GM19395 (cell line): Measurements from ENCODE around the gene FBXL17.
A peak's percentile ranks its signal among the peaks of the same experiment; 100 is the strongest.
"Not testable (repeated sequence)": the region's sequence is repeated elsewhere in the genome, so short reads cannot be mapped to it uniquely, and the experiment has no call there.

Experiments
- ATAC-seq: cut with Tn5 transposase; IDR thresholded peaks from one replicate; pipeline ENCODE4 v1.9.1; 2021; ENCODE audit warnings: mild to moderate bottlenecking, moderate library complexity; ENCODE audit not compliant: unreplicated experiment

FBXL17 gene

DNA sequence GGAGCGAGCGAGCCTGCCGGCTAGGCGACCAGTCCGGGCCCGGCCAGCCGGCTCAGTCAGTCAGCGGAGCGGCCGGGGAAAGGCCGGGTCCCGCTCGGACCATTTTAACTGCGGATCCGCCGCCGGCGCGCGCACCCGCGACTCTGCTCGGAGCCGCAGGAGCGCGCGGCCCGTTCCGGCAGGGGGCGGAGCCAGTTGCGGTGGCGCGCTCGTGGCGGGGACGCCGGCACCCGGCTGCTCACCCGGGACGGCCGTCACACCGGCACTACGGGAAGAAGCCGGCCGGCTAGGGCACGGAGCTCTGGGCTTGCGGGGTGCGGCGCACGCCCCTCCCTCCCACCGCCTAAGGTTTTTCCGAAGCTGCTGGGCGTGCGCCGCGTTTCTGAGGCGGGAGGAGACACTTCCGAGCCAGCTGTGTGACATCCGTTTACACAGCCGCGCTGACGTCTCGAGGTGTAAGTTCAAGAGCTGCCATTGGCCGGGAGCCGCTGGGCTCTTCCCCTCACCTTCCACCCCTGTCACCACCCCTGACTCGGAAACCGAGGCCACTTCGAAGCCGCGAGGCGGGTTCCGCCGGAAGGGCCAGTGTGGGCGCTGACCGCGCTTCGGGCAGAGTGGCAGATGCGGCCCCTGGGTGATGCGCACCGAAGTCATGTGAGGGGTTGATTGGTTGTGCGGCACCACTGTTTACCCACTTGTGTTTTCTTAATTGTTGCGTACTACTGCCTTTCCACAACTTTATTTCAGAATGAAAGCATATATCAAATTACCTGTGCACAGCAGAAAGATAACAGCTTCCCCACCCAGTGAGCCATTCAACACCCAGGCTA is at the start of gene FBXL17:
TSS of gene FBXL17 (minus strand) at position 145 of the 830 bp plus-strand sequence.
- ATAC-seq = peak; percentile 79

DNA sequence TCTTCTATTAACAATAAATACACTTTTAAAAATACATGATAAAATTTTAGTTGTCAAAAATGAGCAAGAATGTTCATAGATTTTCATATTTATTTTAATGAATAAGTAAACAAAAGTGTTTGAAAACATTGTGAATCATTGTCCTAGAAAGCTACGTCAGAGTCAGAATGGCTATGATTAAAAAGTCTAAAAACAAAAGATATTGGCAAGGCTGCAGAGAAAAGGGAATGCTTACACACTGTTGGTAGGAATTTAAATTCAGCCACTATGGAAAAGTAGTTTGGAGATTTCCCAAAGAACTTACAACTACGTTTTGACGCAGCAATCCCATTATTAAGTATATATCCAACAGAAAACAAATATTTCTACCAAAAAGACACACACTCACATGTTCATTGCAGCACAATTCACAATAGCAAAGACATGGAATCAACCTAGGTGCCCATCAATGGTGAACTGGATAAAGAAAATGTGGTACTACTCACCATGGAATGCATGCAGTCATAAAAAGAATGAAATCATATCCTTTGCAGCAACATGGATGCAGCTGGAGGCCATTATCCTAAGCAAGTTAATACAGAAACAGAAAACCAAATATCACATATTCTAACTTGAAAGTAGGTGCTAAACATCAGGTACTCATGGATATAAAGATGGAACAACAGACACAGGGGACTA is 49.2 kb upstream of the FBXL17 start:
- ATAC-seq = no peak

- no peak for ATAC-seq
Observed at GRCh38 chr5:108421713-108422112, 39.8 kb upstream of the FBXL17 start.

DNA sequence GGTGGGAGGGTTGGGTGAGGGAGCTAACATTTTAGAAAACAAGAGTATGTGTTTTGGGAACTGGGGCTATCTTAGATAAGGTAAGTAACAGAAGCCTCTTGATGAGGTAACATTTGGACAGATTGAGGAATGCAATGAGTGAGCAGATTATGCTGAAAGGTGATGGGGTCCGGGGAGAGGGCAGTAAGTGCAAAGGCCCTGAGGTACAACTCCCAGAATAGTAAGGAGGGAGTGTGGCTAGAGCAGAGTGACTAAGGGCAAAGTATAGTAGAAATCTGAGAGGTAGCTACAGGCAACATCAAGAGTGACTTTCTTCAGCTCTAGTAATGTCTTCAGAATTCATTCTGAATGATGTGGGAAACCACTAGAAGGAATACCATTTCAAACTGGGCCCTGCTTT is 38.9 kb upstream of the FBXL17 start:
- no peak for ATAC-seq

DNA sequence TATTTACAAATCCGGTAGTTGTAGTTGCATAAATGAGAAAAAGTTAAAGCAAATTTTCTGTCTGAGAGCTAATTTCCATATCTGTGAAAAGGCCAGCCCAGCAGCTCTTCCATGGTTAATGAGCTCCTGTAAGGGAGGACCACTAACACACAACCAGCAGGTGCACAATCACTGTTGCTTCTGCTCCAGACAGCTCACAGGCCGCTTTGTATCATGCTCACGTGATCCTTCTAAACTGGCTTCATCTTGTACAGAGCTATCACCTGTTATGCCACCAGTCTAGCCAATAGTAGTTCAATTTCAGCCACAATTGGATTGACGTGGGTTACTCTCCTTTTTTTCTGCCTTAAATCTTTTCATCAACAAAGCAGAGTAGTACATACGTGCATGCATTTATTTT is 38.3 kb upstream of the FBXL17 start:
- no peak for ATAC-seq

GRCh38 chr5:108418197-108418596 is 36.3 kb upstream of the FBXL17 start:
- no peak for ATAC-seq

GRCh38 chr5:108417166-108417670 is 35.3 kb upstream of the FBXL17 start:
- ATAC-seq = no peak

- no peak for ATAC-seq
Observed at GRCh38 chr5:108415726-108416125, 33.8 kb upstream of the FBXL17 start.

DNA sequence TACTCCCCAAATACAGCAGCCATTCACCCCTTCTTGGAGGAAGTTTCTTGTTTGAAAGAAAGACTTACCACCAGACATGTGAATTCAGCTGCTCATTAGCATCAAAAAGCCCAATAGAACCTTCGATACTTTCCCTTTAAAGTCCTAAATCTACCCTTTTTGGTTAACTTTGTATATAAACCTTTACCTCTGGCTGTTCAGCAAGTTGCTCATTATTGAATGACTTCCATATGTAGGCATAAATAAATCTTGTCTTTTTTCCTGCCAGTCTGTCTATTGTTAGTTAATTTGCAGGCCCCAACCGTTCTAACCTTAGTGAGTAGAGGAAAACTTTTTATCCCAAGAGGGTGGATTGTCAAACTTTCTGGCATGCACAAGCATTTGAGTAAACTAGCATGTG is 27.9 kb upstream of the FBXL17 start:
- no peak for ATAC-seq

DNA sequence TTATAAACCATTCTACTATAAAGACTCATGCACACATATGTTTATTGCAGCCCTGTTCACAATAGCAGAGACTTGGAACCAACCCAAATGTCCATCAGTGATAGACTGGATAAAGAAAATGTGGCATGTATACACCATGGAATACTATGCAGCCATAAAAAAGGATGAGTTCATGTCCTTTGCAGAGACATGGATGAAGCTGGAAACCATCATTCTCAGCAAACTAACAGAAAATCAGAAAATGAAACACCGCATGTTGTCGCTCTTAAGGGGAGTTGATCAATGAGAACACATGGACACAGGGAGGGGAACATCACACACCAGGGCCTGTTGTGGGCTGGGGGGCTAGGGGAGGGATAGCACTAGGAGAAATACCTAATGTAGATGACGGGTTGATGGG is 23.3 kb upstream of the FBXL17 start:
- not testable (repeated sequence) for ATAC-seq

DNA sequence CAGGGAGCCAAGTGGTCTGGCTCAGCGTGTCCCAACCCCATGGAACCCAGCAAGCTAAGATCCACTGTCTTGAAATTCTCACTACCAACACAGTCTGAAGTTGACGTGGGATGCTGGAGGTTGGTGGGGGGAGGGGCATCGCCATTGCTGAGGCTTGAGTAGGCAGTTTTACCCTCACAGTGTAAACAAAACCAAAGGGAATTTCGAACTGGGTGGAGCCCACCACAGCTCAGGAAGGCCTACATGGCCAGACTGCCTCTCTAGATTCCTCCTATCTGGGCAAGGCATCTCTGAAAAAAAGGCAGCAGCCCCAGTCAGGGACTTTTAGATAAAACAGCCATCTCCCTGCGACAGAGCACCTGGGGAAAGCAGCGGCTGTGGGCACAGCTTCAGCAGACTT is 17.1 kb upstream of the FBXL17 start:
- ATAC-seq = no peak

DNA sequence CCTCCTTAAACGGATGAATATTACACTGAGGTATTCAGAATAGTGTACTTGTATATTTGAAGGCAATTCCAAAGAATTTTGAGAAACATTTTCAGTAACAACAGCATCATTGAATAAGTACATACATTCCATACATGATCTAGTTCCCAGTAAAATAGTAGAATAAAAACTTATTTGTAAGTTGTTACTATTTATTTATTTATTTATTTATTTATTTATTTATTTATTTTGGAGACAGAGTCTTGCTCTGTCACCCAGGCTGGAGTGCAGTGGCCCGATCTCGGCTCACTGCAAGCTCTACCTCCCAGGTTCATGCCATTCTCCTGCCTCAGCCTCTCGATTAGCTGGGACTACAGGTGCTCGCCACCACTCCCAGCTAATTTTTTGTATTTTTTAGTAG is 14.9 kb upstream of the FBXL17 start:
- ATAC-seq = not testable (repeated sequence)

GRCh38 chr5:108387758-108388157 is 5.9 kb upstream of the FBXL17 start:
- no peak for ATAC-seq

DNA sequence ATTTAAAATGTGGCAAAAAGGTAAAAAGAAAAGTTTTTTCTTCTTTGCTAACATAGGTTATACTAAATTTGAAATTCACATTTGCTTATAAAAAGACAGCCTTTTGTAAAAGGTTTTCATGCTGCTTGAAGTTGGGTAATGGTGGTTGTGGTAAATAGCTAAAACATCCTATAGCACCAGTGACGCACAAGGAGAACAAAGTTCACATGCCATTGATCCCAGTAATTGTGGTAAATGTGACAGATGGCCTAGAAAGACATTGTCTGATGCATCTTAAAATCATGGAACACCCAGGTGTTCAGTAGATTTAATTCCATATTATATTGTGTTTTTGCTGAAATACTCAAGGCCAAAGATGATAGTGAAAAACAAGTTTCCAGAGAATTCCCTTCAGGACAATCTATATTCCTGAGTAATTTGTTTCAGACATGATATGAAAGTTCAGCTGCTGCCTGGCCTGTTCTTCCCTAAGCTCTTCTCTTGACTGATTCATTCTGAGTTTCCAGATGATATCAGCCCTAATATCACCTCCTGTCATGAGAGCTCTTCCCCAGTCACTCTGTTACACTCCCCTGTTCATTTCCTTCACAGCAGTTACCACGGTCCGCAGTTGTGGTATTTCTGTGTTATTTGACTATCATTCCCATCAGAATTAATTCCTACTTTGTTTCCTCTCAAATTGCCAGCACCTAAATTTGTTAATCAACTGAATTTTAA is 4.6 kb upstream of the FBXL17 start:
- no peak for ATAC-seq

DNA sequence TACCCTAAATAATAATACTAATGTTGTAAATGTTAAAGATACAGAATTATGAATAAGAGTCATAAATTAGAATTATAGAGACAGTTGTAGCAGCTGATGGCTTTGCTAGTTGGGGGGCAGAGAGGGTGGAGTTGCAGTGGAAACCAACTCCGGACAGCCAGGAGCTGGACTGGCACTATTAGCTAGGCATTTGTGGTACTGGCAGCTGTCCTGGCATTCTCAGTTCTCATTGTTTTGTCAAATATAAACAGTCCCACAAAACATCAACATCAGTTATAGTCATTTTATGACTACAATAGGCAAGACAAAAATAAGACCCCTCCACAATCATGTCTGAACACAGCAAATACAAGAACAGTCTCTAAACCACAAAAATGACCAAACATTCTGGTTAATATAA is 2.8 kb upstream of the FBXL17 start:
- ATAC-seq = no peak

- ATAC-seq = peak; percentile 18
Observed at GRCh38 chr5:108382784-108383330, 959 bp upstream of the FBXL17 start.

GRCh38 chr5:108381350-108381953 is 446 bp downstream of the FBXL17 start:
- peak; percentile 45 for ATAC-seq

DNA sequence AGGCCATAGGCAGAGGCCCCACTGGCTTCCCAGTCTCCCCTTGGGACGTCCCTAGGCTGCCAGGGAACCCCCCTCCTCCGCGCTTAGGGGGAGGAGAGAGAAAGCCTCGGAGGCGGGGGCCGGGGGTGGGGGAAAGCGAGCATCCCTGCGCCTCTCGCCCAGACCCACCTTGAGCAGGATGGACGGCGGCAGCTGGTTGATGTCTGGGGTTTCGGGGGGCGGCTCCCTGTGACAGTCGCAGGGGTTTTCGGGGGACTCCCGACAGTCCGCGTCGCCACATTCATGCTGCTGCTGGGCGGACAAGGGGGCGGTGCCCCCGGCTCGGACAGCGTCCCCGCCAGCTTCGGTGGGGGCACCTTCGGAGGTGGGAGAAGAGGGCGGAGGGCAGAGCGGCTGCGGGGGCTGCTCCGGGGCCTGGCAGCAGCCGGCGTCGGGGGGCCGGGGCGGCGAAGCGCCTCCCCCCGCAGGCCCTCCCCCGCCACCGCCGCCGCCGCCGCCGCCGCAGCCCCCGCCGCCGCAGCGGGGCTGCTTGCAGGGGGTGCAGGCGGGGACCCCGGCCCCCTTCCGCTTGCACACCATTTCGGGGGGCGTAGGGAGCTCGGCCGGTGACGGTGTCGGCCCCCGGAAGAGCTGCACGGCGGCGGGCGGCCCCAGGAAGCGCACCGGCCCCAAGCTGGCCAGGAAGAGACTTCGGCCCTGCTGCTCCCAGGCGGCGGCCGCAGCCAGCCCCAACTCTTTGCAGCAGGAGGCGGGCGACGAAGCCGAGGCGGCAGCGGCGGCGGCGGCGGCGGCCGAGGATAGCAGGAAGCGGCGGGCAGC is 1.2 kb downstream of the FBXL17 start:
- peak; percentile 35 for ATAC-seq

DNA sequence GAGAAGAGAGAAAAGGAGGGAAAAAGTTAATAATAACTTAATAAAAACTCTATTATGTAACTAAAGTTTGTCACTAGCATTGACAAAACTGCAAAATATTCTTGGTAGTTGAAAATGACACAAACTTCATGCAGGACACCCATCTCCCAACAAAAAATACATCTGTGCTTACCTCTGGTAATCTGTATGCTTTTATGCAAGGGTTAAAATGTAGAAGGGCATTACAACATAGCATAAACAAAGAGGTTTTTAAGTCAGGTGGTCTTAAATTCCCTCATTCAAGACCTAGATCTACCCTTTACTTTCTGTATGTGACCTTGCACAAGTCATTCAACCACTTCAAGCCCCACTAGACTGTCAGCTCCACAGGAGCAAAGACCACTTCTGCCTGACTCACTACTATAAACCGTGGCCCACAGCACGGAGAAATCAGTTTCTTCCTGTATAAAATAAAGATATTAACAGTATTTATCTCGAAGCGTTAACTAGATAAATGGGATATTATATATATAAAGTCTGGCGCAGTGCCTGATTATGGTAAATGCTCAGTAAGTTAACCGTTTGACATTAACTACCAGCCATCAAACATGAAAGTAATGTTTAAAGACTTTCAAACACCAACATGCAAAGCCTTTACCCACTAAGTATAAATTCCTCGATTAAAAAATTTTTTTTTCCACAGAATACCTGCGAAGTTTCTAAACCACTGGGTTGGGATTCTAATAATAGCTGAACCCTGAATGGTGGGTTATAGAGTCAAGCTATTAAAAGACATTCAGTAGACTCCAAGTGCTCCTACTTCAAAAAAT is 2.0 kb downstream of the FBXL17 start:
- no peak for ATAC-seq
